HG03558 (cell line): ENCODE data around the gene RLBP1.

Source experiments
- ATAC-seq: cut with Tn5 transposase; IDR thresholded peaks from one replicate; pipeline ENCODE4 v1.9.1; 2021; ENCODE audit warnings: moderate number of reproducible peaks; ENCODE audit not compliant: unreplicated experiment; ENCODE audit errors: extremely low read depth

Gene RLBP1

DNA sequence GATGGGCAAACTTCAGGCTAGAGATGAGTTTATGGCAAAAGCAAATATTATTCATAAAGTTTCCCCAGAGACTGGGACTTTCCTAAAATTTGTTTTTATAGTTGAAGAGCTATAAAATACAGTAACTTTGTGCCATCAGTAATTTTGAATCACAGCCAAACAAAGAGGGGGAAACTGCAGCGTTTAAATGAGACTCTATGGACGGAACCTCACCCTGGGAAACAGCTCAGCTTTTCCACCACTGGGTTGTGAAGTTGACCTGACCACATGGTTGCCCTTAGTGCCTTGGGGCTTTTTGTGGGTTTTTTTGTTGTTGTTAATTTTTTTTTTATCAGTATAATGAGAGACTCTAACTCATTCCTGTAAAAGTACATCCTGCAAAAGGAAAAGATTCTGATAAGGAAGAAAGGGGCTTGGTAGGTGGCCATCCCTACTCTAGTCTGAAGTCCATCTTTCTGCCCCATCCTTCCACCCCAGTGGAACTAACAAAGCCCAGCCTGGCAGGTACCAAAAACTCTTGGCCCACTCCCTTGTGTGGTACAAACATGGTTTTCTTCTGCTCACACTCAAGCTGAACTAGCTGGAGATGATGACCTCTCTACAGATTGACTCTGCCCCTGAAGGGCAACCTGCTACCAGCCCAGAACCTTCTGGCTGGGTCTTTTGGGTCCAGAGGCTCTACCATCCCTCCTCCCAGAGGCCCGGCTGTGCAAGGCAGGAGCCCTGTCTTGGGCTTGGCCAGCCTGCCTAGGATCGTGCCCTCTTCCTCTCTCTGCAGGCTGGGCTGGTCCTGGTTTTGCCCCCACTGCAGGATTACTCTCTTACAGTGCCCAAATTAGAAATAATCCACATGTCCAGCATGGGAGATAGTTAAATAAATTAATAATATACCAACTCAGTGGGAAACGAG, 41.2 kb downstream of the RLBP1 start:
- ATAC-seq: no peak

DNA sequence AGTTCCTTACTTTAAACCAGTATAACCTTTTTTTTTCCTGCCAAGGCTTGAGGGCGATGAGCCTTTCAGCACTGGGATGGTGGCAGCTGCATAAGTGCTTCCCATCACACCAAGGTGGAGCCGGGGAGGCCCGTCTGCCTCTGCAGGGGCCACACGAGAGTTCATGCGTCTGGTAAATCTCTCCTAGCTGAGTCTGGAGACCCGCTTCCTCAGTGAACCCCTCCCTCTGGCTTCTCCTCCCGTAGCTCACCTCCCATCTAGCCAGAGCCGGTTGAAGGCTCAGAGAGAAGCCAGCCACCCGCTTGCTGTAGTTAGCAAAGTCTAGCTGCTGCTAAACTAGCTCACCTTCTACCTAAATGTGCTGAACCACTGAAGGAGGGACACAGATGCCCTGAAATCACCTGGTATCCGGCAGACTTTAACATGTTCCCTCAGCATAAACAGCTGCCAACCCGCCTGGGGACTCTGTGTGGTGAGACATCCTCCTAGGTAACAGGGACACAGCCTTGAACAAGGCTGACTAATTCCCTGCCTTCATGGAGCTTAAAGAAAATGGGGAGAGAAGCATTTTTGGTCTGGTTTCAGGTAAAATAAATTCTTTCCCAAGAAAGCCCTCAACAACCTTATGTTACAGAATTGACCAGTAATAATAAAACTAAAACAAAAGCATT, 42.9 kb downstream of the RLBP1 start:
- ATAC-seq: no peak

DNA sequence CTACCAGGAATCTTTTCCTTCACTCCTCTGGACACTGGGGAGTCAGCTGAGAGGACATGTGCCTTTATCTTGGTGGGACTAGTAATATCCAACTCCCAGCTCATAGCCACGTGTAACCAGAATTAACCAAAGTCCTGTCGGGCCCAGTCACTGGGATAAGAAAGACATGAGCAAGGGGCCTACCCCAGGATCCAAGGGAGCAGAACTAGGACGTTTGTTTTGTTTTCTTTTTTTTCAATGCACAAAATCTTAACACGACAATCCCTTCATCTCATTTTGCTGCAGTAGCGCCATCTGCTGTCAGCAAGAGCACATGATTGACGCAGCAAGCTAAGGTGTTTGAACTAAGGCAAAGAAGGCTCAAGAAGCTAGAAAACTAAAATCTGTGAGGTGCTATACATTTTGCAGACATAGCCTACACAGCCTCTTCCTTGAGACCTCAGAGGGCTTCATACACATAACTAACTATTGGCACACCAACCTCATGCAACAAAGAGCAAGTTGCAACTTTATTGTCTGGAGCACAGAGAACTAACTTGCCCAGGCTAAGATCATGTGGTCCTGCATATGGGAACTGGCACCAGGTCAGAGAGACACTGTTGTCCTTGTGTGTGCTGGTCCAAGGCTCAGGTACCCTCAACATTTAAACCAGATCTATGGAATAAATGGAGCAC, 43.6 kb downstream of the RLBP1 start:
- no peak for ATAC-seq

- ATAC-seq: no peak
These were observed 44.3 kb downstream of the RLBP1 start for GRCh38 chr15:89177116-89177515.

- no peak for ATAC-seq
These were observed 45.7 kb downstream of the RLBP1 start for GRCh38 chr15:89175617-89176191.

- ATAC-seq: no peak
These were observed 46.9 kb downstream of the RLBP1 start for GRCh38 chr15:89174476-89174875.

- no peak for ATAC-seq
These were observed 48.5 kb downstream of the RLBP1 start for GRCh38 chr15:89172921-89173320.

- no peak for ATAC-seq
These were observed 50.0 kb downstream of the RLBP1 start for GRCh38 chr15:89171136-89172072.

GRCh38 chr15:89170364-89170763, 51.0 kb downstream of the RLBP1 start:
- no peak for ATAC-seq

- ATAC-seq: no peak
These were observed 53.0 kb downstream of the RLBP1 start for GRCh38 chr15:89168316-89168833.

- ATAC-seq: peak; percentile 62
These were observed 53.9 kb downstream of the RLBP1 start for GRCh38 chr15:89167267-89168176.

DNA sequence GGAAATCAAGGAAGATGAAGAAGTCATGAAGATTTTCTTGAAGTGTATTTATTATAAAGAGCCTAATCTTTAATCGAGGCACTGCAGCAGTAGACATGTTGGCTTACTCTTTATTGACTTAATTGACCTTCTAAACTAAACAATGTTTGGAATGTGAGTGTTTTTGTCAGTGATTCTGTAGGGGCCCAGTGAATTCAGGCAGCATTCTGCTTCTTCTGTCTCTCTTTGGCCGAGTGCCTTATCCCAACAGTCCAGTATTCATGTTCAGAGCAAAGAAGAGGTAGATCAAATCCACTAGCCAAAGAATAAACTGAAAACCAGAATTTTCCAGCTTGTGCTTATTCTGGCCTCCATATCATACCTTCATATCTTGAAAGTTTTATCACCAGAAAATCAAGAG, 55.7 kb downstream of the RLBP1 start:
- no peak for ATAC-seq

DNA sequence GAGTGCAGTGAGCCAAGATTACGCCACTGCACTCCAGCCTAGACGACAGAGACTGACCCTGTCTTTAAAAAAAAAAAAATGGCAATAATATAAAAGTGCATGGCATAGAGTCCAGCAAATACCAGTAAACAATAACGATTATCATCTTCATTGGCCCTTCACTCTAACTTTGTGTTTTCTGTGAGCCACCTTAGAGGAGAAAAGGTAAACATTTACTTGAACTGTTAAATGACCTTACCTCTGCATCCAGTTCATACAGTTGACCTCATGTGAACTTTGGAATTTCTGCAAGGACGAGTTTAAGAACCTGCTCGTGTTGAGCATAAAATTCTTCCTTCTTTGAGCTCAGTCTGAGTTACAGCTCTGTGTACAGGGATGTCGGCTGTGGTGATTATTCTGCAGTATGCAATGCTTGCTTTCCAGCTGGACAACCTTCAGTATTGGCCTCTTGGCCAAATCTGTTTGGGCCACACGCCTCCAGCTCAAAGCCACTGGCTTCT, 56.6 kb downstream of the RLBP1 start:
- no peak for ATAC-seq

GRCh38 chr15:89163271-89164055, 57.9 kb downstream of the RLBP1 start:
- no peak for ATAC-seq

GRCh38 chr15:89161666-89162065, 59.7 kb downstream of the RLBP1 start:
- ATAC-seq: no peak
